A549 treated with Mapracorat at 1 μM for 4 hours (cell line): ENCODE data around the gene HYCC1. TPM values are rescaled to one million over a fixed set of nuclear protein-coding genes. Genes with fewer than 3 reads are reported as not detected.

Experiments
- total RNA-seq: library from RNA; stranded (reverse); fragments of 200-300 nt; extraction: Qiagen RNA extraction; gene quantifications from 5 replicates; pipeline ENCODE4 v1.2.3, GENCODE V29; 2022

HYCC1 gene
- total RNA-seq: 15.6 to 23.4 TPM (median 20.0 TPM) in 5 replicates

GRCh38 chr7:23013715-23014649 lies at the start of gene HYCC1:
TSS of gene HYCC1 (minus strand) at chr7:23014130. CDS start at chr7:22991111, 23,019 bp downstream.

Other genes with a start within 250 kb of the HYCC1 start
- gene TOMM7, start 191.3 kb downstream of the HYCC1 start, total RNA-seq: 415 to 980 TPM (median 459 TPM) in 5 replicates
- gene KLHL7, start 91.7 kb upstream of the HYCC1 start, total RNA-seq: 20.9 to 24.8 TPM (median 23.4 TPM) in 5 replicates
- 23.0 to 30.1 TPM (median 28.3 TPM) in 5 replicates for gene NUP42, start 167.9 kb upstream of the HYCC1 start, total RNA-seq
- gene GPNMB, start 232.6 kb upstream of the HYCC1 start, total RNA-seq: 2.5 to 4.2 TPM (median 2.8 TPM) in 5 replicates